ENCODE measurements around the gene MAPK9.

Gene MAPK9

DNA sequence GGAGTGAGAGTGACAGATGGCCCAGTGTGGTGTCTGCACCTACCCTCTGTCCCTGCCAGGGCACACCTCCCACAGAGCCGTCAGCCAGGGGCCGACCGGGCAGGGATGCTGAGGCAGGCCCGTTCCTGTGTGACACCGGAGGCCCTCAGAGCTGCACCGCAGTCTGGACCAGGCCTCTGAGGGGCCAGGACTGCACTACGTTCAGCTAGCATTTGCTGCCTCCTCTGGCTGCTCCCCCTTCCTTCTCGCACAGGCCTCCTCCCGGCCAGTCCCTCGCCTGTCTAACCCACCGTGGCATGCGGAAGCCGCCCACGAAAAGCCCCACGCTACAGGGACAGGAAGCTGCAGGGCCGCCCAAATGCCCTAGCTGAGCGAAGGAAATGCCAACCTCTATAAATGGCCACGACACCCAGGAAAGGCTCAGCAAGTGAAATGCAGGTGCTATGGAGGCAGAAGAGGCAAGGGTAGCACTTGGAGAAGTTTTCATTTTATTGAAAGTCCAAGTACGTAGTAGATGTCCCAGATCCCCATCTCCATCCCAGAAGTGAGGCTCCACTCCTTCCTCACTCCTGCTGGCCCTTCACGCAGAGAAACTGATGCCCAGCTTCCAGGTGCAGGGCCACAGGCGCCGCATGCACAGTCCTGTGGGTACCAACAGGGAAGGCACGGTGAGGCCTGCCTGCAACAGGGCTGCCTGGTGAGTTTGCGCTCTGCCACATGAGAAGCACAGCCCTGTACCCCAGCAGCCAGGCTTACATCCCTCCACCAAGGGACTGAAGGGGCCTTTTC lies 38.7 kb downstream of the MAPK9 start:
- DNase-seq (ENCODE audit: insufficient read length, low spot score) (no peak), FAIRE-seq (no peak)
- no peak for TF ChIP-seq POLR2A (IDR thresholded peaks at IDR 0.05; ENCODE audit: low read depth, low read length)

DNA sequence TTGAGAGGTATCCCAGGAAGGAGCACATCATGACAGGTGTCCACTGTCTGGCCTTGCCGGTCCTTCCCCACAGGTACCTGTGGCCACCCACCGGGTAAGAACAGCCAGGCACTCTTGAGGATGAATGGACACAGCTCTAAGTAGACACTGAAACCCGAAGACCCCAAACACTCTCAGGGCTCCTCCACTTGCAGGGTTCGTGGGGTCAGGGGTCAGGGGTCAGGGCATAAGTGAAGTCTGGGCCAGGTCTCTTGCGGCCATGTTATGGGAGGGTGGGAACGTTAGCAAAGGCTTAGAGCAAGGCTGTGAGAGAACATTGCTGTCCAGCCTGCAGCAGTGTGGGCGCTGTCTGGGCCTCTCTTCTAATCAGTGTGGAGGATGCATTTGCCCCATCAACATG lies 40.0 kb downstream of the MAPK9 start:
- no peak for TF ChIP-seq POLR2A (IDR thresholded peaks at IDR 0.05; ENCODE audit: low read depth, low read length)
- FAIRE-seq (no peak), DNase-seq (ENCODE audit: insufficient read length, low spot score) (no peak)

DNA sequence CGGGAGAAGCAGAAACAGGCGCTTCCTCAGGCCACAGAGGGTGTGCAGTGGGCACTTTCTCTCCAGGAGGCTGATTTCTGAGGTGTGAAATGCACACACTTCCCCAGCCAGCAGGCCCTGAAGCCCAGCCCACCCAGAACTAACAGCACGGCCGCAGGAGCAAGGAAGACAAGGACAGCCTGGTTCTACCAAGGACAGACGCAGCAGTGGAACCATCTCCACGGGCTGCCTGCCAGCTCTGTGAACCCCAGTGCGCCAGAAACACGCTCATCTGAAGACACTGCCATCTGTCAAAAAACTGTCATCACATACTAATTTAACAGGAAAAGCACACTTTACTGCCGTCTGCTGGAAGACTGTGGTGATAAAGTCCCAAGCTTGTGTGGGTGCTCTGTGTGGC lies 40.7 kb downstream of the MAPK9 start:
- TF ChIP-seq POLR2A (IDR thresholded peaks at IDR 0.05; ENCODE audit: low read depth, low read length), result no peak
- DNase-seq (ENCODE audit: insufficient read length, low spot score) (no peak), FAIRE-seq (no peak)

DNA sequence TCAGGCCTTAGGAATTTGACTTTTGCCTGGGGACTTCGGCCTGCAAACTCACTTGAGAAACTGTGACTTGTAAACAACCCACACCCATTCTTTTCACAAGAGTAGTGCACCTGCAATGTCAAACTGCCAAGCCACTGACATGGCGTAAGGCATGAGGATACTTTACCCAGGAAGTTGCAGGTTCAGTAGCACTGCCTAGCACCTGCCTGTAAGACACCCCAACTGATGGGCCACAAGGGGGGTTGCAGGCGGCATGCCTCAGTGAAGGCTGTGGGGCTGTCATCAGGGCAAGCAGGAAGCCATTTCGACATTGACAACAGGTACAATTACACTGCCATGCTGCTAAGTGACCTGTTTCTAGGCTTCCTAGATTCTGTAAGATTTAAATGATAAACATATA lies 41.6 kb downstream of the MAPK9 start:
- no peak for FAIRE-seq
- DNase-seq (ENCODE audit: insufficient read length, low spot score), result no peak
- TF ChIP-seq POLR2A (IDR thresholded peaks at IDR 0.05; ENCODE audit: low read depth, low read length), result no peak

DNA sequence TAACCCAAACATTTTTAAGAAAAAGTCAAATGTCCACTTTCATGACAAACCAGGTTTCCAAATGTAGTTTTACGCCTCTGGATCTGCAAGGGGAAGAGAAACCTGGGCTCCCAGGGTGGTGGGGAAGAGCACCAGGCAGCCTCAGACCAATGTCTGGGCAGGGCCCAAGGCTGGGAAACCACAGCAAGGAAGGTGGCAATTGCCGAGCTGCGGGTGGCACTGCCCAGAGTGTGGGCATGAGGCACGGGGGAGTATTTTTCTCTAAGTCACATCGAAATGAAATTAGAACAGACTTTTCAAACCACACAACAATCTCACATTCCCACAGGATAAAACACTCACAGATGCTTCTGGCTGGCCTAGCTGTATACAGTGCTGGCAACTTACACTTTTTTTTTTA lies 50.3 kb downstream of the MAPK9 start:
- DNase-seq (ENCODE audit: insufficient read length, low spot score) (no peak), FAIRE-seq (no peak)
- TF ChIP-seq POLR2A (IDR thresholded peaks at IDR 0.05; ENCODE audit: low read depth, low read length), result no peak

DNA sequence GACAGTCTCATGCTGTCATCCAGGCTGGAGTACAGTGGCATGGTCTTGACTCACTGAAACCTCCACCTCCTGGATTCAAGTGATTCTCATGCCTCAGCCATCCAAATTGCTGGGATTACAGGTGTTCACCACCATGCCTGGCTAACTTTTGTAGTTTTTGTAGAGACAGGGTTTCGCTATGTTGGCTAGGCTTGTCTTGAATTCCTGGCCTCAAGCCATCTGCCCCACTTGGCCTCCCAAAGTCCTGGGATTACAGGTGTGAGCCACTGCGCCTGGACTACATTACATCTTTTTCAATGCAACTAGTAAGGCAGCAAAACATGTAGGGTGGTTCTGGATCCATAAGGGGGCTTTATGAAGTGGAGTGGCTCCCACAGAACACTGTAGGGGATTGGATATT lies 53.3 kb downstream of the MAPK9 start:
- FAIRE-seq, result no peak
- TF ChIP-seq POLR2A (IDR thresholded peaks at IDR 0.05; ENCODE audit: low read depth, low read length), result no peak
- no peak for DNase-seq (ENCODE audit: insufficient read length, low spot score)

DNA sequence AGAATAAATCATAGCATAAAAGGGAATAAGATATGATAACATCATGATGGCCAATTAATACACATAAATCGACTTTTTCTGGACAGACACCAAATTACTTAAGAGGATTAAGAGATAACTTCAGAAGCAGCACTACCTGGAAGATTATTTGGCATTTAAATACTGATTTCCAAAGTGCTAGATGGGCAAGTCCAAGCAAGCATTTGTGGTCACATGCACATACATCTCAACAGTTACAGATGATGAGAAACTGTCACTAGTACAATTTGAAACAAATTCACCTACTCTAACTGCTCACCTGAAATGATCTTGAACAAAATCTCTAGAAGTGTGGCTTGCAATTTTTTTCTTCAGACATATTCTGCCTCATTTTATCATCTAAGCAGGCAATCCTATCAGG lies 56.0 kb downstream of the MAPK9 start:
- no peak for TF ChIP-seq POLR2A (IDR thresholded peaks at IDR 0.05; ENCODE audit: low read depth, low read length)
- DNase-seq (ENCODE audit: insufficient read length, low spot score) (no peak), FAIRE-seq (no peak)

DNA sequence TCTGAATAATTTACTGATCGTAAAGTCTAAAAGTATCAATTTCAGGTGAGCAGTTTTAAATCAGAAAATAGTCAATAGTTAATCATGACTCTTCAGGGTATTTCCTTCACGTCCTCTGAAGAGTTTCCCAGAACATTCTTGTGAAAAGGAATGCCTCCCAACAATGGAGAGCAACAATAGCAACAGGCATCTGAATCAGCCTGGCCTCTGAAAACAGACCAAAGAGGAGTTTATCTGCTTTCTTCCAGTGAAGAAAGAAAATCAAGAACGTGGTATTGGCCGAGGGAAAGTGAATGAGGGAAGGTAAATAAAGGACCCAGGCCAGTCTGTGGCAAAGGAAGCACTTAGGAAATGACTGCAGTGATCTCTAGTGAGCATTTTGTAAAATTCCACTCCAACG lies 56.8 kb downstream of the MAPK9 start:
- FAIRE-seq, result no peak
- no peak for TF ChIP-seq POLR2A (IDR thresholded peaks at IDR 0.05; ENCODE audit: low read depth, low read length)
- no peak for DNase-seq (ENCODE audit: insufficient read length, low spot score)

DNA sequence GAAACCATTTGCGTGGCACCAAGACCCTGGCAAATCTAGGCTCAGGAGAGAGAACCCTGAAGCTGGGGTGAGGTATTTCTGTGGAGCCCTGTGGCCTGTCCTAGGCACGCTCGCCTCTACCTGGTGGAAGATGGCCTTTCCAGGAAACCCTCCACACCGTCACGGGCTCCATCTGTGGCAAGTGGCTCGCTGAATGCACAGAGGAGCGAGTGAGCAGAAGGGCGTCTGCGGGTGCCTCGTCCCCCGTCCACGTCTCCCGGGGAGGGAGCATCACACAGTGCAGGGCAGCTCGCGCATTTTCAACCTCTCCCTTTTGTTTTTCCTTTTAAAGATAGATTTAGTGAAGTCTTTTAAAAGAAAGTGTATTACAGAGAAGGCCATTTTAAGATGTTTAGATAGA lies 57.6 kb downstream of the MAPK9 start:
- TF ChIP-seq POLR2A (IDR thresholded peaks at IDR 0.05; ENCODE audit: low read depth, low read length), result no peak
- no peak for DNase-seq (ENCODE audit: insufficient read length, low spot score)
- FAIRE-seq, result no peak

DNA sequence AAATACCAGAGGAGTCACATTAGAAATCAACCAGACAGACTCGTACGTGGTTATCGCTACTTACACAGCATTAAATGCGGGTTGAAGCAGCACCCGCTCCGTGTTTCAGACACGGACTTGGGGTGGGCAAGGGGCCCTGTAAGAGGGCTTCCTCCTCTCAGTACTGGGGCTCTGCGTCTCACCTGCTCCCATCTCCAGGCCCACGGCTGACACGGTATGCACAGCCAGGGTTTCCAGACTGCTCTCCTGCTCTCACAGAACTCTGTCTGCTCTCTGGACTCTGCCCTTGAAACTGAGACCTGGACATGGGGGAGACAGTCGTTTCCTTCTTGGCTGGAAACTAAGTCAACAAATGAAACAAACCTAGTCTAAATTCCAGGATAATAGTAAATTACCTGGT lies 58.2 kb downstream of the MAPK9 start:
- FAIRE-seq (no peak), DNase-seq (ENCODE audit: insufficient read length, low spot score) (no peak)
- TF ChIP-seq POLR2A (IDR thresholded peaks at IDR 0.05; ENCODE audit: low read depth, low read length), result no peak

DNA sequence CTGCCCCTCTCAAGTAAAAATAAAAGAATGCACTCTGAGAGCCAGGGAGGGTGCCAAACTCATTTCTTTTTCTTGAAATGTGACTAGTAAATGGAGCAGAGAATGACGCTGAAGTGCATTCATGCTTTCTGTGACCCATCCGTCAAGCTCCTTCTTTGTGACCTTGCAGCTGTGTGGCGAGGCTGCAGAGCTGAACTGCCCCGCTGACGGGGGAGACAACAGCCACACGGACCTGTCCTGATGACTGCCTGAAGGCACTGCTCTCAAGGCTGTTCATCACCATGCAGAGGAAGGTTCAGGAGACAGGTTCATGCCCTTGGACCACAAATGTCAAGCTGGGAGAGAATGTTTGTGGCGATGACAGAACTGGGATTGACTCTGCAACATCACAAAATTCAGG lies 61.9 kb downstream of the MAPK9 start:
- no peak for DNase-seq (ENCODE audit: insufficient read length, low spot score)
- TF ChIP-seq POLR2A (IDR thresholded peaks at IDR 0.05; ENCODE audit: low read depth, low read length), result no peak
- FAIRE-seq, result no peak

DNA sequence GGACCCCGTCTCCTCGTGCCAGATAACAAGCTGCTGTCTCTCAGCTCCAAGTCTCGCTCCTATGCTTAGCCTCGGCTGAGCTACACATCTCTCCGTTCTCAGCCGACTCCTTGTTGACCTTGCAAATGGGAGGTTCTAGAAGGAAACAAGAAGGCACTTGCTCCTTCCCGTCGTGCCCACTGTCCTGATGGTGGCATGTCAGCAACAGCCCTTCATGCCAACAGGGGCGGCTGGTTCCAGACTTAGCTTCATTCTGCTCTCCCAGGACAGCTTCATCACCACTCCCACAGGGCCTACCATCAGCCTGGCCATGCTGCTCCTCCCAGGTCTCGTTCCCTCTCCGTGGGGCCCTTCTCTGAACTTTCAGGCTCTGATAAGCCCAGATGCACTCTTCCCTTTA lies 69.8 kb downstream of the MAPK9 start:
- DNase-seq (ENCODE audit: insufficient read length, low spot score), result no peak
- no peak for FAIRE-seq
- TF ChIP-seq POLR2A (IDR thresholded peaks at IDR 0.05; ENCODE audit: low read depth, low read length), result no peak

DNA sequence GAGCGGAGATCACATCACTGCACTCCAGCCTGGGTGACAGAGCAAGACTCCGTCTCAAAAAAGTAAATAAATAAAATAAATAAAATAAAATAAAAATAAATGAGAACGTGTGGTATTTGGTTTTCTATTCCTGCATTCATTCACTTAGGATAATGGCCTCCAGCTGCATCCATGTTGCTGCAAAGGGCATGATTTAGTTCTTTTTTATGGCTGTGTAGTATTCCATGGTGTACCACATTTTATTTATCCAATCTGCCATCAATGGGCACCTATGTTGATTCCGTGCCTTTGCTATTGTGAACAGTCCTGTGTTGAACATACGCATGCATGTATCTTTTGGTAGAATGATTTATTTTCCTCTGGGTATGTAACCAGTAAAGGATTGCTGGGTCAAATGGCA lies 74.1 kb downstream of the MAPK9 start:
- FAIRE-seq (no peak), DNase-seq (ENCODE audit: insufficient read length, low spot score) (no peak)
- no peak for TF ChIP-seq POLR2A (IDR thresholded peaks at IDR 0.05; ENCODE audit: low read depth, low read length)

DNA sequence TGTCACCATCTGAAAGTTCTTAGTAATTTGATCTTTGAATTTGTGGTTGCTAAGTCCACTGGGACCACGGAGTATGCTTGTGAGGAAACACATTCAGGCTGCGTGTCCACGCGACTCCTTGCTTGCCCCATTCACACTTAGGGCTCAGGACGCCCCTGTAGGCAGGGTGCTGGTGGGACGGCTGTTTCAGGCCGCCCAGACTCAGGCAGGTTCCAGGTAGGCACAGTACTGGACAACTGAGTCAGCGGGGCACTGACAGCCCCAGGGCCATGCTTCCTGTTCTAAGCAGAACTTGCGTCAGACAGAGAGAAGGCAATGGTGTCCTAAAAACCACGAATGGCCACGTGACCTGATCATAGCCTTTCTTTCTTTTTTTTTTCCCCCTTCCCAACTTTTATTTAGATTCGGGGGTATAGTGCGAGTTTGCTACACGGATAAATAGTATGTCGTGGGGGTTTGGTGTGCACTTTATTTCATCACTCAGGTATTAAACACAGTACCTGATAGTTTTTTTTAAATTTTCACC lies 75.2 kb downstream of the MAPK9 start:
- no peak for DNase-seq (ENCODE audit: insufficient read length, low spot score)
- FAIRE-seq, result no peak
- TF ChIP-seq POLR2A (IDR thresholded peaks at IDR 0.05; ENCODE audit: low read depth, low read length), result no peak

DNA sequence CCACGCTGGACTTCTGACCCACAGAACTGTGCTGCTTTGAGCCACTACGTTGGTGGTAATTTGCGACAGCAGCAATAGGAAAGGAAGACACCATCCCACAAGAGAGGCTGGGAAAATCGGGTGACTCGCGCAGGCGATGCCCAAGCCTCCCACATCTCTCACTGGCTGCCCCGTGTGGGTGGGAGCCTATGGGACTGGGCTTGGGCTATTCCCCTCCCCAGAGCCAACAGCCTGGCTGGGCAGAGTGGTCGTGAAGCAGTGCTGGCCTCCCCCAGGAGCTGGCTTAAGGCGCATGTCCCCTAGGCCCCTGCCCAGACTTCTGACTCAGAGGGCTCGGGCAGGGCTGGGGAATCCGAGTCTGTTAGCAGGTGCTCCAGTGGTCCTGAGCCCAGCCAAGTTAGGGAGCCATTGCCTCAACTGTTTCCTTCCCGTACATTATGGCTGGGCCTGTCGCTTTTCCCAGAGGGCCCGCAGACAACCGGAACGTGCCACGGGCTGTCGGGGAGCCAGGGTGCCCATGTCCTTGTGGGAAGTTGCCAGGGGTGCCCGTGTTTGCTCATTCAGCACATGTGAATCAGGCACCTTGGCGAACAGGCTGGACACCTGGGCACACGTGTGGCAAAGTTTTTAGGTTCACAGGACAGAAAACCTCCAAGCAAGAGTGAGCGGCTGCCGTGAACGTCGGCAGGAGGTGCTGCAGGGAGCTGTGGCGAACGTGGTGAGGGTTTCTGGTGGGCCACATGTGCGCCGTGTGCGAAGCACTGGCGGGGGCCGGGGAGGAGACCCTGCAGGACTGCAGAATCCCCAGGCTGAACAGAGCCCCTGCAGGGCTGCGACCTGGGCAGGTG lies 75.9 kb downstream of the MAPK9 start:
- FAIRE-seq (no peak), DNase-seq (ENCODE audit: insufficient read length, low spot score) (no peak)
- TF ChIP-seq POLR2A (IDR thresholded peaks at IDR 0.05; ENCODE audit: low read depth, low read length), result no peak
